HEK293 (cell line): ENCODE measurements around the gene ARHGEF4.

Experiments used
- CTCF ChIA-PET: fragments of 350-600 bp; formaldehyde crosslinking; extraction: SDS; loops from one replicate; lab custom pipeline; 2021; ENCODE audit warnings: antibody characterized with exemption; lab: Yijun Ruan, JAX
- POLR2A ChIA-PET: fragments of 300-600 bp; formaldehyde crosslinking; extraction: SDS; loops from one replicate; lab custom pipeline; 2020; ENCODE audit warnings: antibody characterized with exemption, inconsistent platforms; lab: Yijun Ruan, JAX
- H3K27ac ChIP-seq: fragments of 200-500 bp; sonication (Bioruptor generic); 2 replicates; pipeline ENCODE4 v1.5.1; 2014; ENCODE audit warnings: low read depth, low read length, control low read depth, inconsistent platforms; ENCODE audit errors: extremely low read depth
- H3K36me3 ChIP-seq, 2 experiments: fragments of 200-500 bp in 1 of 2; sonication (Bioruptor generic) in 1 of 2; 1 replicate in 1 of 2; 2 replicates in 1 of 2; pipeline ENCODE4 v1.5.1; 2014 to 2017; ENCODE audit warnings: inconsistent platforms in 2 of 2, low read length in 2 of 2; ENCODE audit not compliant: control insufficient read depth in 2 of 2, insufficient read depth in 1 of 2
- H3K4me1 ChIP-seq: fragments of 200-500 bp; sonication (Bioruptor generic); 2 replicates; pipeline ENCODE4 v1.5.1; 2014; ENCODE audit warnings: mild to moderate bottlenecking, low read length, inconsistent platforms; ENCODE audit not compliant: control insufficient read depth, insufficient read depth
- H3K4me3 ChIP-seq: 2 replicates; pipeline ENCODE4 v1.5.1; 2011; ENCODE audit warnings: low read depth, mild to moderate bottlenecking, control low read depth, low read length, moderate library complexity
- H3K9me3 ChIP-seq: fragments of 200-500 bp; sonication (Bioruptor generic); 2 replicates; pipeline ENCODE4 v1.5.1; 2014; ENCODE audit warnings: low read depth, low read length, inconsistent platforms; ENCODE audit not compliant: control insufficient read depth, insufficient read depth
- GLI2 ChIP-seq: fragments of 450-650 bp; formaldehyde crosslinking; IDR thresholded peaks from 2 replicates; pipeline ENCODE4; 2017; ENCODE audit warnings: missing biosample characterization, missing genetic modification characterization, low read depth, borderline replicate concordance
- HOXD13 ChIP-seq: sonication (generic); formaldehyde crosslinking; IDR thresholded peaks from 2 replicates; pipeline ENCODE4 v1.8.0; 2022; ENCODE audit warnings: missing genetic modification reagents, borderline replicate concordance
- OVOL3 ChIP-seq: fragments of 450-650 bp; formaldehyde crosslinking; IDR thresholded peaks from 2 replicates; pipeline ENCODE4 v1.5.1; 2016; ENCODE audit warnings: missing biosample characterization, missing genetic modification characterization
- REPIN1 ChIP-seq: fragments of 450-650 bp; formaldehyde crosslinking; IDR thresholded peaks from 2 replicates; pipeline ENCODE4 v1.5.1; 2017; ENCODE audit warnings: missing biosample characterization, missing genetic modification characterization, low read depth
- TRIM28 ChIP-seq: IDR thresholded peaks from 2 replicates; pipeline ENCODE4 v1.6.1; 2011; ENCODE audit warnings: low read length, control low read depth, borderline replicate concordance
- ZEB2 ChIP-seq: fragments of 450-650 bp; formaldehyde crosslinking; IDR thresholded peaks from 2 replicates; pipeline ENCODE4 v1.5.1; 2016; ENCODE audit warnings: missing biosample characterization, missing genetic modification characterization
- ZNF121 ChIP-seq: fragments of 450-650 bp; formaldehyde crosslinking; IDR thresholded peaks from 2 replicates; pipeline ENCODE4 v1.5.1; 2016; ENCODE audit warnings: missing biosample characterization, missing genetic modification characterization
- ZNF132 ChIP-seq: fragments of 450-650 bp; formaldehyde crosslinking; IDR thresholded peaks from 2 replicates; pipeline ENCODE4 v1.5.1; 2017; ENCODE audit warnings: missing biosample characterization, missing genetic modification characterization, borderline replicate concordance
- ZNF140 ChIP-seq: fragments of 450-650 bp; formaldehyde crosslinking; IDR thresholded peaks from 2 replicates; pipeline ENCODE4 v1.5.1; 2016; ENCODE audit warnings: missing biosample characterization, missing genetic modification characterization
- ZNF184 ChIP-seq: fragments of 450-650 bp; IDR thresholded peaks from 2 replicates; pipeline ENCODE4 v1.5.1; 2018; ENCODE audit warnings: missing biosample characterization, mild to moderate bottlenecking, missing genetic modification characterization
- ZNF24 ChIP-seq: fragments of 450-650 bp; formaldehyde crosslinking; IDR thresholded peaks from 2 replicates; pipeline ENCODE4 v1.5.1; 2016; ENCODE audit warnings: missing biosample characterization, missing genetic modification characterization
- ZNF37A ChIP-seq: fragments of 450-650 bp; IDR thresholded peaks from 2 replicates; pipeline ENCODE4 v1.5.1; 2018; ENCODE audit warnings: missing biosample characterization, missing genetic modification characterization
- ZNF416 ChIP-seq: fragments of 450-650 bp; formaldehyde crosslinking; IDR thresholded peaks from 2 replicates; pipeline ENCODE4 v1.5.1; 2016; ENCODE audit warnings: missing biosample characterization, missing genetic modification characterization
- ZNF561 ChIP-seq: fragments of 450-650 bp; IDR thresholded peaks from 2 replicates; pipeline ENCODE4 v1.5.1; 2018; ENCODE audit warnings: missing biosample characterization, missing genetic modification characterization, borderline replicate concordance
- ZNF670 ChIP-seq: fragments of 450-650 bp; formaldehyde crosslinking; IDR thresholded peaks from 2 replicates; pipeline ENCODE4 v1.5.1; 2016; ENCODE audit warnings: missing biosample characterization, missing genetic modification characterization, low read depth
- ZNF776 ChIP-seq: fragments of 450-650 bp; formaldehyde crosslinking; IDR thresholded peaks from 2 replicates; pipeline ENCODE4 v1.5.0; 2017; ENCODE audit warnings: missing biosample characterization, missing genetic modification characterization, borderline replicate concordance
- ZNF791 ChIP-seq: fragments of 450-650 bp; formaldehyde crosslinking; IDR thresholded peaks from 2 replicates; pipeline ENCODE4 v1.5.1; 2016; ENCODE audit warnings: missing biosample characterization, missing genetic modification characterization
- ZNF837 ChIP-seq: fragments of 450-650 bp; formaldehyde crosslinking; IDR thresholded peaks from 2 replicates; pipeline ENCODE4 v1.5.1; 2016; ENCODE audit warnings: missing biosample characterization, missing genetic modification characterization
- TF ChIP-seq, protein P1 (sequence below): fragments of 450-650 bp; formaldehyde crosslinking; IDR thresholded peaks from 2 replicates; pipeline ENCODE4 v1.5.1; 2016; ENCODE audit warnings: missing biosample characterization, missing genetic modification characterization
- TF ChIP-seq, protein P2 (sequence below): fragments of 450-650 bp; formaldehyde crosslinking; IDR thresholded peaks from 2 replicates; pipeline ENCODE4 v1.5.1; 2016; ENCODE audit warnings: missing biosample characterization, missing genetic modification characterization
- TF ChIP-seq, protein P3 (sequence below): fragments of 450-650 bp; formaldehyde crosslinking; IDR thresholded peaks from 2 replicates; pipeline ENCODE4 v1.5.1; 2016; ENCODE audit warnings: missing biosample characterization, missing genetic modification characterization
- TF ChIP-seq, protein P4 (sequence below): fragments of 450-650 bp; formaldehyde crosslinking; IDR thresholded peaks from 2 replicates; pipeline ENCODE4 v1.5.1; 2016; ENCODE audit warnings: missing biosample characterization, missing genetic modification characterization
- TF ChIP-seq, protein P5 (sequence below): fragments of 450-650 bp; formaldehyde crosslinking; IDR thresholded peaks from 2 replicates; pipeline ENCODE4 v1.5.1; 2016; ENCODE audit warnings: missing biosample characterization, missing genetic modification characterization

The ARHGEF4 gene

DNA sequence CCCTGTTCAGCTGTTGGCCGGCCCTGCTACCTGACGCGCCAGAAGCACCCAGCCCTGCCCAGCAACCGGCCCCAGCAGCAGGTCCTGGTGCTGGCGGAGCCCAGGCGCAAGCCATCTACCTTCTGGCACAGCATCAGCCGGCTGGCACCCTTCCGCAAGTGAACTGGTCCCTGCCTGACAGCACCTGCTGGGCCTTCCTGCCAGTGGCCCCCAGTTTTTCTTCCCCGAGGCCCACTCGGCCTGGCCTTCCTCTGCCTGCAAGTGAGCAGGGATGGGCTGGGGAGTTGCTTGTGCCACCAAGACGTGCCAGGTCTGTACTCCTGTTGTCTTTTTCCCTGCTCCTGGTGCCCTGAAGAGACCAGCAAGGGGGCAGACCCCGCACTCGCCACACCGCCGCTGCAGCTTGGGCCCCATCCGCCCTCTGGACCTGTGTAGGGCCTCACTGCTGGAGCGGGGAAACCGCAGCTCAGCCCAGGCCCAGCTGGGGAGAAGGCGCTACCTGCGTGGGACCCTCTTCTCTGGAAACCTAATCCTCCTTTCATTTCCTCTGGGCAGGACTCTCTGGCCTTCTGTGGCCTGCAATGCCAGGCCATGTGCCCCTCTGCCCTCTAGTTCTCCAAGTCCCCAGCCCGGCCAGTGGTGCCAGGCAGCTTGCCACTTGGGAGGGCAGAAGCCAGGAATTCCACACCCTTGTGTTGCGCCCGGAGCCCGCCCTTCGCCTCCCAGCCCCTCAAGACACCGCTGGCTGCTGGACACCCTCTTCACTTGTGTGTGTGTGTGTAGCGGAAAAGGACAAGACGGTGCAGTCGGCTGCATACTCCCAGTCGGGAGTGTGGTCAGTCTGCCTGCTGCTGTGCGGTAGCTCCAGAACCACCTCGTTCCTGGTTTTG, 209.6 kb downstream of the ARHGEF4 start:
- ChIA-PET CTCF (interaction anchor here (0.6 kb wide), 1 partner anchor 446 kb away, joined by 3 read pairs; the partner anchor contains the start of gene MZT2A), POLR2A (no interaction called here)
- H3K4me1 ChIP-seq: no peaks in the 10 kb centered on the region
- H3K27ac ChIP-seq: no peak overlapping the region
- H3K36me3 ChIP-seq: peaks cover 0 to 67% of the 10 kb centered on the region in 2 experiments; a peak in 1 of 3 replicates
- no peak overlapping the region for H3K4me3 ChIP-seq
- no peak for TF ChIP-seq ZNF184 (tag by site-specific recombination)
- no peak for TF ChIP-seq ZNF561
- no peak for TF ChIP-seq GLI2 (tag by site-specific recombination)
- no peak for TF ChIP-seq ZNF416 (tag by site-specific recombination)
- TF ChIP-seq, protein P1, sequence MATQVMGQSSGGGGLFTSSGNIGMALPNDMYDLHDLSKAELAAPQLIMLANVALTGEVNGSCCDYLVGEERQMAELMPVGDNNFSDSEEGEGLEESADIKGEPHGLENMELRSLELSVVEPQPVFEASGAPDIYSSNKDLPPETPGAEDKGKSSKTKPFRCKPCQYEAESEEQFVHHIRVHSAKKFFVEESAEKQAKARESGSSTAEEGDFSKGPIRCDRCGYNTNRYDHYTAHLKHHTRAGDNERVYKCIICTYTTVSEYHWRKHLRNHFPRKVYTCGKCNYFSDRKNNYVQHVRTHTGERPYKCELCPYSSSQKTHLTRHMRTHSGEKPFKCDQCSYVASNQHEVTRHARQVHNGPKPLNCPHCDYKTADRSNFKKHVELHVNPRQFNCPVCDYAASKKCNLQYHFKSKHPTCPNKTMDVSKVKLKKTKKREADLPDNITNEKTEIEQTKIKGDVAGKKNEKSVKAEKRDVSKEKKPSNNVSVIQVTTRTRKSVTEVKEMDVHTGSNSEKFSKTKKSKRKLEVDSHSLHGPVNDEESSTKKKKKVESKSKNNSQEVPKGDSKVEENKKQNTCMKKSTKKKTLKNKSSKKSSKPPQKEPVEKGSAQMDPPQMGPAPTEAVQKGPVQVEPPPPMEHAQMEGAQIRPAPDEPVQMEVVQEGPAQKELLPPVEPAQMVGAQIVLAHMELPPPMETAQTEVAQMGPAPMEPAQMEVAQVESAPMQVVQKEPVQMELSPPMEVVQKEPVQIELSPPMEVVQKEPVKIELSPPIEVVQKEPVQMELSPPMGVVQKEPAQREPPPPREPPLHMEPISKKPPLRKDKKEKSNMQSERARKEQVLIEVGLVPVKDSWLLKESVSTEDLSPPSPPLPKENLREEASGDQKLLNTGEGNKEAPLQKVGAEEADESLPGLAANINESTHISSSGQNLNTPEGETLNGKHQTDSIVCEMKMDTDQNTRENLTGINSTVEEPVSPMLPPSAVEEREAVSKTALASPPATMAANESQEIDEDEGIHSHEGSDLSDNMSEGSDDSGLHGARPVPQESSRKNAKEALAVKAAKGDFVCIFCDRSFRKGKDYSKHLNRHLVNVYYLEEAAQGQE (tag by site-specific recombination): no peak
- no peaks in the 10 kb centered on the region for H3K9me3 ChIP-seq

DNA sequence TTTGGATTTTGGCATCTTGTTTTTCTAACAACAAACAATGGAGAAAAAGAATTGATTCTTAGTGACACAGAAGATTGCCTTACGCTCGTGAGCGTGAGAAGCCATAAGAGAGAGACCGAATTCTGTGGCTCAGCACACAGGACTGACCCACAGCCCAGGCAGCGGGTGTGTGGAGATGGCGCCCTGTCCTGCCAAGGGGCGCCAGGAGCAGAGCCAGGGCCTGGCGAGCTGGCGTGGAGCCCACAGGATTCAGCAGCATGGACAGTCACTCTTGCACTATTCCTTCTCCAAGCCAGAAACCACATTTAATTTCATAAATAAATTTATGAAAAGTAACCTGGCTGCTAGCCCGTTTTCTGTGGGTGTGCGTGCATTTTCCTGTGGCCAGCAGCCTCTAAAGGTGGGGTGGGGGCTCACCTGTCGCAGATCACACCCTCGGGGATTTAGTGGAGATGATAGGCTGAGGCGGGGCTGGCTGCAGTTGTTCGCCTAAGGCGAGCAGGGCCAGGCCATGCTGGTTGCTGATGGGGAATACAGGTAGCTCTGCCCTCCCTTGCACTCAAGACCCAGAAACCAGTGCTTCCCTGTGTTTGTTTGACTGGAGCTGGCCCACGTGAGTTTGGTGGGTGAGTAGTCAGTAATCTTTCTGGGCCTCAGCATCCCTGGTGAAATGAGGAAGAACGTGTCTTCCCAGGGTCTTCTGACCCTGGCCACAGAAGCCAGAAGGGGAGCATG, 210.4 kb downstream of the ARHGEF4 start:
- H3K4me1 ChIP-seq: no peaks in the 10 kb centered on the region
- H3K9me3 ChIP-seq: no peaks in the 10 kb centered on the region
- ChIA-PET CTCF (interaction anchor here (0.6 kb wide), 1 partner anchor 445 kb away, joined by 3 read pairs; the partner anchor contains the start of gene MZT2A), POLR2A (no interaction called here)
- H3K27ac ChIP-seq: no peak overlapping the region
- peaks cover 0 to 72% of the 10 kb centered on the region in 2 experiments; a peak in 2 of 3 replicates for H3K36me3 ChIP-seq
- no peak overlapping the region for H3K4me3 ChIP-seq
- TF ChIP-seq, protein P2, sequence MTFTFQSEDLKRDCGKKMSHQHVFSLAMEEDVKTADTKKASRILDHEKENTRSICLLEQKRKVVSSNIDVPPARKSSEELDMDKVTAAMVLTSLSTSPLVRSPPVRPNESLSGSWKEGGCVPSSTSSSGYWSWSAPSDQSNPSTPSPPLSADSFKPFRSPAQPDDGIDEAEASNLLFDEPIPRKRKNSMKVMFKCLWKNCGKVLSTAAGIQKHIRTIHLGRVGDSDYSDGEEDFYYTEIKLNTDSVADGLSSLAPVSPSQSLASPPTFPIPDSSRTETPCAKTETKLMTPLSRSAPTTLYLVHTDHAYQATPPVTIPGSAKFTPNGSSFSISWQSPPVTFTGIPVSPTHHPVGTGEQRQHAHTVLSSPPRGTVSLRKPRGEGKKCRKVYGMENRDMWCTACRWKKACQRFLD (tag by site-specific recombination): no peak
- TF ChIP-seq, protein P3, sequence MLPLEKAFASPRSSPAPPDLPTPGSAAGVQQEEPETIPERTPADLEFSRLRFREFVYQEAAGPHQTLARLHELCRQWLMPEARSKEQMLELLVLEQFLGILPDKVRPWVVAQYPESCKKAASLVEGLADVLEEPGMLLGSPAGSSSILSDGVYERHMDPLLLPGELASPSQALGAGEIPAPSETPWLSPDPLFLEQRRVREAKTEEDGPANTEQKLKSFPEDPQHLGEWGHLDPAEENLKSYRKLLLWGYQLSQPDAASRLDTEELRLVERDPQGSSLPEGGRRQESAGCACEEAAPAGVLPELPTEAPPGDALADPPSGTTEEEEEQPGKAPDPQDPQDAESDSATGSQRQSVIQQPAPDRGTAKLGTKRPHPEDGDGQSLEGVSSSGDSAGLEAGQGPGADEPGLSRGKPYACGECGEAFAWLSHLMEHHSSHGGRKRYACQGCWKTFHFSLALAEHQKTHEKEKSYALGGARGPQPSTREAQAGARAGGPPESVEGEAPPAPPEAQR: no peak
- no peak for TF ChIP-seq ZNF132 (tag by site-specific recombination)
- no peak for TF ChIP-seq OVOL3 (tag by site-specific recombination)
- TF ChIP-seq ZNF776 (tag by site-specific recombination): no peak
- no peak for TF ChIP-seq ZNF24
- TF ChIP-seq ZEB2 (tag by site-specific recombination): no peak
- no peak for TF ChIP-seq REPIN1 (tag by site-specific recombination)
- no peak for TF ChIP-seq ZNF121 (tag by site-specific recombination)
- TF ChIP-seq, protein P4, sequence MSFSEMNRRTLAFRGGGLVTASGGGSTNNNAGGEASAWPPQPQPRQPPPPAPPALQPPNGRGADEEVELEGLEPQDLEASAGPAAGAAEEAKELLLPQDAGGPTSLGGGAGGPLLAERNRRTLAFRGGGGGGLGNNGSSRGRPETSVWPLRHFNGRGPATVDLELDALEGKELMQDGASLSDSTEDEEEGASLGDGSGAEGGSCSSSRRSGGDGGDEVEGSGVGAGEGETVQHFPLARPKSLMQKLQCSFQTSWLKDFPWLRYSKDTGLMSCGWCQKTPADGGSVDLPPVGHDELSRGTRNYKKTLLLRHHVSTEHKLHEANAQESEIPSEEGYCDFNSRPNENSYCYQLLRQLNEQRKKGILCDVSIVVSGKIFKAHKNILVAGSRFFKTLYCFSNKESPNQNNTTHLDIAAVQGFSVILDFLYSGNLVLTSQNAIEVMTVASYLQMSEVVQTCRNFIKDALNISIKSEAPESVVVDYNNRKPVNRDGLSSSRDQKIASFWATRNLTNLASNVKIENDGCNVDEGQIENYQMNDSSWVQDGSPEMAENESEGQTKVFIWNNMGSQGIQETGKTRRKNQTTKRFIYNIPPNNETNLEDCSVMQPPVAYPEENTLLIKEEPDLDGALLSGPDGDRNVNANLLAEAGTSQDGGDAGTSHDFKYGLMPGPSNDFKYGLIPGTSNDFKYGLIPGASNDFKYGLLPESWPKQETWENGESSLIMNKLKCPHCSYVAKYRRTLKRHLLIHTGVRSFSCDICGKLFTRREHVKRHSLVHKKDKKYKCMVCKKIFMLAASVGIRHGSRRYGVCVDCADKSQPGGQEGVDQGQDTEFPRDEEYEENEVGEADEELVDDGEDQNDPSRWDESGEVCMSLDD (tag by site-specific recombination): no peak
- TF ChIP-seq ZNF37A (tag by site-specific recombination): no peak
- TF ChIP-seq ZNF140 (tag by site-specific recombination): no peak
- no peak for TF ChIP-seq ZNF670 (tag by site-specific recombination)
- TF ChIP-seq ZNF837 (tag by site-specific recombination): no peak
- TF ChIP-seq HOXD13: no peak
- TF ChIP-seq, protein P5, sequence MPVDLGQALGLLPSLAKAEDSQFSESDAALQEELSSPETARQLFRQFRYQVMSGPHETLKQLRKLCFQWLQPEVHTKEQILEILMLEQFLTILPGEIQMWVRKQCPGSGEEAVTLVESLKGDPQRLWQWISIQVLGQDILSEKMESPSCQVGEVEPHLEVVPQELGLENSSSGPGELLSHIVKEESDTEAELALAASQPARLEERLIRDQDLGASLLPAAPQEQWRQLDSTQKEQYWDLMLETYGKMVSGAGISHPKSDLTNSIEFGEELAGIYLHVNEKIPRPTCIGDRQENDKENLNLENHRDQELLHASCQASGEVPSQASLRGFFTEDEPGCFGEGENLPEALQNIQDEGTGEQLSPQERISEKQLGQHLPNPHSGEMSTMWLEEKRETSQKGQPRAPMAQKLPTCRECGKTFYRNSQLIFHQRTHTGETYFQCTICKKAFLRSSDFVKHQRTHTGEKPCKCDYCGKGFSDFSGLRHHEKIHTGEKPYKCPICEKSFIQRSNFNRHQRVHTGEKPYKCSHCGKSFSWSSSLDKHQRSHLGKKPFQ (tag by site-specific recombination): no peak
- no peak for TF ChIP-seq ZNF791 (tag by site-specific recombination)
- no peak for TF ChIP-seq TRIM28
